PC-9 (cell line): ENCODE data around the gene IFIT5. TPM values are rescaled to one million over a fixed set of nuclear protein-coding genes. Genes with fewer than 3 reads are reported as not detected.

Experiments used
- BruUV-seq: library from RNA; stranded (reverse); fragments of 400-500 nt; replicated peaks from 2 replicates; lab custom pipeline; 2021; lab: Mats Ljungman, UMichigan
- CTCF ChIA-PET: fragments of 300-600 bp; sonication (Branson Sonifier 250); formaldehyde crosslinking; loops from one replicate; lab custom pipeline; 2022; ENCODE audit warnings: antibody characterized with exemption; lab: Charles Lee
- POLR2A ChIA-PET: fragments of 300-600 bp; sonication (Branson Sonifier 250); formaldehyde crosslinking; loops from one replicate; lab custom pipeline; 2022; ENCODE audit warnings: antibody characterized with exemption; ENCODE audit not compliant: unreplicated experiment; lab: Charles Lee
- DNase-seq, 2 experiments: peaks; one replicate each; pipeline versions ENCODE4 v3.0.0 to v3.0.0-alpha.2; 2015 to 2022; ENCODE audit warnings: mixed read lengths in 1 of 2
- H2AFZ ChIP-seq: fragments of 200-600 bp; sonication (generic); 2 replicates; pipeline ENCODE4 v1.8.1; 2017; ENCODE audit warnings: antibody characterized with exemption
- H3F3A ChIP-seq: fragments of 200-600 bp; sonication (generic); 2 replicates; pipeline ENCODE4 v1.8.1; 2017; ENCODE audit warnings: antibody characterized with exemption, mild to moderate bottlenecking, low read depth; ENCODE audit not compliant: insufficient read depth
- H3K27ac ChIP-seq: fragments of 200-600 bp; sonication (generic); 2 replicates; pipeline ENCODE4 v1.6.1; 2016; ENCODE audit warnings: mixed run types
- H3K27me3 ChIP-seq: fragments of 200-600 bp; sonication (generic); 2 replicates; pipeline ENCODE4 v1.6.1; 2016; ENCODE audit warnings: low read depth, mixed run types; ENCODE audit not compliant: insufficient read depth
- H3K36me3 ChIP-seq: fragments of 200-600 bp; sonication (generic); 2 replicates; pipeline ENCODE4 v1.6.1; 2016; ENCODE audit warnings: low read depth, mixed run types
- H3K4me1 ChIP-seq: fragments of 200-600 bp; sonication (generic); replicated peaks from 2 replicates; pipeline ENCODE4 v1.6.1; 2016; ENCODE audit warnings: mixed run types; ENCODE audit not compliant: insufficient read depth
- H3K4me2 ChIP-seq: fragments of 200-600 bp; sonication (generic); 2 replicates; pipeline ENCODE4 v1.6.1; 2017; ENCODE audit warnings: mixed run types
- H3K4me3 ChIP-seq: fragments of 200-600 bp; sonication (generic); 2 replicates; pipeline ENCODE4 v1.6.1; 2016; ENCODE audit warnings: mixed run types
- H3K79me2 ChIP-seq: fragments of 200-600 bp; sonication (generic); 2 replicates; pipeline ENCODE4 v1.6.1; 2017; ENCODE audit warnings: low read depth, mixed run types
- H3K9me2 ChIP-seq: fragments of 200-600 bp; sonication (generic); 2 replicates; pipeline ENCODE4 v1.8.1; 2017; ENCODE audit warnings: mild to moderate bottlenecking; ENCODE audit not compliant: insufficient read depth
- H3K9me3 ChIP-seq: fragments of 200-600 bp; sonication (generic); 2 replicates; pipeline ENCODE4 v1.8.1; 2016; ENCODE audit warnings: low read depth; ENCODE audit not compliant: insufficient read depth
- H4K20me1 ChIP-seq: fragments of 200-600 bp; sonication (generic); 2 replicates; pipeline ENCODE4 v1.8.1; 2017; ENCODE audit not compliant: insufficient read depth
- CTCF ChIP-seq: fragments of 200-600 bp; sonication (generic); conservative IDR thresholded peaks from 2 replicates; pipeline ENCODE4 v1.6.1; 2017; ENCODE audit warnings: mixed run types, antibody characterized with exemption, mild to moderate bottlenecking, moderate library complexity
- EZH2 ChIP-seq: fragments of 200-600 bp; sonication (generic); IDR thresholded peaks from 2 replicates; pipeline ENCODE4 v1.8.0; 2017; ENCODE audit warnings: antibody characterized with exemption, low read depth
- intact Hi-C: fragments of 100-400 bp; cut with micrococcal nuclease; formaldehyde crosslinking; loops from one replicate; pipeline ENCODE4 v1.10.0; 2022; ENCODE audit not compliant: unreplicated experiment
- total RNA-seq: library from RNA; stranded (reverse); gene quantifications from 2 replicates; pipeline ENCODE4 v1.2.3, GENCODE V29; 2021

IFIT5 gene
- total RNA-seq, 1 experiment from 2014 or later, result 1.9 TPM

GRCh38 chr10:89416465-89416864, 2.1 kb downstream of the IFIT5 start:
- ChIA-PET CTCF (no interaction called here), POLR2A (no interaction called here)
- Histone ChIP-seq H3K9me3 (no peaks in the 10 kb centered on the region), H3K27ac (no peak overlapping the region), H3K4me2 (no peak overlapping the region), H3K27me3 (no peaks in the 10 kb centered on the region), H3K36me3 (no peaks in the 10 kb centered on the region), H4K20me1 (no peaks in the 10 kb centered on the region), H3K4me1 (peaks cover 8% of the 10 kb centered on the region; the same call in 1 of the 2 replicates), H2AFZ (no peak overlapping the region), H3F3A (no peaks in the 10 kb centered on the region), H3K4me3 (no peak overlapping the region), H3K9me2 (no peaks in the 10 kb centered on the region), H3K79me2 (no peaks in the 10 kb centered on the region)
- BruUV-seq, result no TSS peak
- intact Hi-C loops, result loop anchor here (10.0 kb wide), 1 partner anchor 382 kb away; no protein-coding TSS in a partner anchor
- TF ChIP-seq EZH2 (no peak), CTCF (no peak)
- DNase-seq, result no peak

DNA sequence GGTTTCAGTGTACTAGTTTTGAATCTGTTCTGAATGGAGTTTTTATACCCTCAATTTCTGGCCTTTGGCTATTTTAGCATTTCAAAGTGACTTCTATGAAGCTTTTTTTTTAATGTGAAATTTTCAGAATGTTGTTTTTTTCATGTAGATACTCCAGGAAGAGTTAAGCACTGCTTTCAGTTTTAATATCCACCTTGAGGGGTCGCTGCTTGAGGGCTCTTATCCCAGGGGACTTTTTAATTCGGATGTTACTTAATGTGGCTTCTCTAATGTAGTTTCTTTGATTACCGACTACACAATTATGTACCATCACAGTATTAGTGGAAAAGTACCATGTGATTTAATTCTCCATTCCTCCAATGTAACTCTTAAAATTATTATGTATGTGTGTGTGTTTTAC, 5.2 kb downstream of the IFIT5 start:
- intact Hi-C loops, result loop anchor here (10.0 kb wide), 1 partner anchor 385 kb away; no protein-coding TSS in a partner anchor
- Histone ChIP-seq H3K9me2 (no peaks in the 10 kb centered on the region), H3K79me2 (no peaks in the 10 kb centered on the region), H3K9me3 (no peaks in the 10 kb centered on the region), H3F3A (no peaks in the 10 kb centered on the region), H4K20me1 (no peaks in the 10 kb centered on the region), H3K4me2 (no peak overlapping the region), H3K27me3 (no peaks in the 10 kb centered on the region), H3K27ac (no peak overlapping the region), H3K36me3 (no peaks in the 10 kb centered on the region), H2AFZ (no peak overlapping the region), H3K4me3 (no peak overlapping the region), H3K4me1 (no peaks in the 10 kb centered on the region)
- BruUV-seq, result no TSS peak
- no peak for TF ChIP-seq EZH2
- TF ChIP-seq CTCF, result no peak
- no peak for DNase-seq
- ChIA-PET POLR2A (no interaction called here), CTCF (interaction anchor here (0.6 to 0.7 kb wide), 2 partner anchors 202 to 369 kb away, joined by 3 to 6 read pairs; no protein-coding TSS in a partner anchor)

DNA sequence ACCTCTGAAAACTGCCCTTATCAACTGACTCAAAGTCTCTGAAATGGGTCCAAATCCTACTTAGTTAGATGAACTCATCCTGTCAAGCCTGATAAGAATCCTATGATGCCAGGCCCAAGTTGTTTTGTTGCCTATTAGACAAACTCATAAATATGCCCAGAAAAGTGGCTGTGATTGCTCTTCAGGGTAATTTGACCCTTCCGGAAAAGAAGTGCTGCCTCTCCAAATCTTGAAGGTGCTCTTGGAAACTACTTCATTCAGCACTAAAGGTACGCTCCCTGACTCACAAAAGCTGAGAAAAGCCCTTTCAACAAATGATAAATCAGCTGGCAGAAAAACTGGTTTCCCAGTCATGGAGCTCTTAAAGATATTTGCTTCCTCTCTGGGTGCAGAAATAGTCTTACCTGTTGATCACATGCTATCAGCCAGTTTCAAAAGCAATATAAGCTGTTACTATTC, 6.7 kb downstream of the IFIT5 start:
- Histone ChIP-seq H3K4me3 (no peak overlapping the region), H3F3A (no peaks in the 10 kb centered on the region), H3K9me2 (no peaks in the 10 kb centered on the region), H3K36me3 (no peaks in the 10 kb centered on the region), H4K20me1 (no peaks in the 10 kb centered on the region), H3K79me2 (no peaks in the 10 kb centered on the region), H3K4me1 (no peaks in the 10 kb centered on the region), H3K9me3 (no peaks in the 10 kb centered on the region), H2AFZ (no peak overlapping the region), H3K4me2 (no peak overlapping the region), H3K27ac (no peak overlapping the region), H3K27me3 (no peaks in the 10 kb centered on the region)
- no TSS peak for BruUV-seq
- DNase-seq, result no peak
- no peak for TF ChIP-seq EZH2
- no peak for TF ChIP-seq CTCF
- ChIA-PET POLR2A (no interaction called here), CTCF (no interaction called here)
- intact Hi-C loops, result no loop called here
